NCI-H748 treated with DMSO at 0.1 percent for 48 hours (cell line): Measurements from ENCODE around the gene SEMA3E.
"Not testable (repeated sequence)": the region's sequence is repeated elsewhere in the genome, so short reads cannot be mapped to it uniquely, and the experiment has no call there.

Experiments
- DNase-seq: peaks from one replicate; lab custom pipeline; 2025; lab: John Stamatoyannopoulos, UW

Gene SEMA3E

DNA sequence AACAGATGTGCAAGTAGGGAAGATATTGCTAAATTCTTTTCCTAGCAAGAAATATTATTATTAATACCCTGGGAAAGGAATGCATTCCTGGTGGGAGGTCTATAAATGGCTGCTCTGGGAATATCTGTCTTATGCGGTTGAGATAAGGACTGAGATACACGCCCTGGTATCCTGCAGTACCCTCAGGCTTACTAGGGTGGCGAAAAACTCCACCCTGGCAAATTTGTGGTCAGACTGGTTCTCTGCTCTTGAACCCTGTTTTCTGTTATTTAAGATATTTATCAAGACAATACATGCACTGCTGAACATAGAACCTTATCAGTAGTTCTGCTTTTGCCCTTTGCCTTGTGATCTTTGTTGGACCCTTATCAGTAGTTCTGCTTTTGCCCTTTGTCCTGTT lies 96.4 kb downstream of the SEMA3E start:
- DNase-seq = not testable (repeated sequence)

DNA sequence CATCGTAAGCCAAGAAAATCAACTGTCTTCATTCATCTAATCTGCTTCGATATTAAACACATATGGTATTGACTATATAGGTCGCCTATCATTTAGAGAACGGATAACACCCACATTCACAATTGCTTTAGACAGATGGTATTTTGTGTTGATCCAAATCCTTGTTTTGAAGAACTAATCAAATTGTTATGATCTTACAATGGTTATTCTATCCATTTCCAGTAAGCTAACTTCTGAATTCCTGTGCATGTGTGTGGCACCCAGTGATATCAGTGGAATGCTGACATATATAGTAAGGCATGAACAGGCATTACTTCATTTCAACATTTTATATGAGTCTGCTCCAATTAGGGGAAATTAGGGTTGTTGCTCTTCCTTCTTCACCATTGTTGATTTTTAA lies 98.8 kb downstream of the SEMA3E start:
- no peak for DNase-seq

DNA sequence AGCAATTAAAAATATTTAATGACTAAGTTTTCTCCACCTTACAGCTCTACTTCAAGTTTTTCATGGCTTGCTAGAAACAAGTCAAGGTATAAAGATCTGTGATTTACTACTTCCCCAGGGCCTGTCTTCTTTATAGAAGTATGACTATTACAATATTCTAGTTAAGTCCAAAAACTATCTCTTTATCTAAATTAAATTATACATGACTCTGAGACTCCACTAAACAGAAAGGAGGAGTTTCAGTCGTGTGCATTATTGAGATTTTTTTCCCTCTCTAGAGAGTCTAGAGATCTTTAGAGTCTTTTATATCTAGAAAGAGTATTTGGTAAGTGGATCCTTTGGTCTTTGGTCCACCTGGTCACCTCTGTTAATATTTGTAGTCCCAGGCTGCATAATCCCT lies 100.7 kb downstream of the SEMA3E start:
- no peak for DNase-seq

DNA sequence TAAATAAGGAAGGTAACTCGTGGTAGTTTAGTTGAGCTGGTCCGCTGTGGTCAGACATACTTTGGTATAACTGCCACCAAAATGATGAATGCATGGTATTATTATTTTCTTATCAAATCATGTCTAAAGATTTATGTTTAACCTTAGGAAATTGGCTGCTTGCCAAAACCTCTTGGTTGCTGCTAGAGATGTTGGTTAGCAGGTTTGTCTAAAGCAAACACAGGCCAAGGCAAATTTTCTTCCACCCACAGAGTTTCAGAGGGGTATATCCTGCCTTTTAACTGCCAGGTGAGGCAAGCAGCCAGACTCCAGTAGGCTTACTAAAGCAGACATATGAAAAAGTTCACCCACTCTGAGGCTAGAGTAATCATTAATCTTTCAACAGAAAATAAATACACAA lies 101.4 kb downstream of the SEMA3E start:
- DNase-seq = peak; percentile 51

DNA sequence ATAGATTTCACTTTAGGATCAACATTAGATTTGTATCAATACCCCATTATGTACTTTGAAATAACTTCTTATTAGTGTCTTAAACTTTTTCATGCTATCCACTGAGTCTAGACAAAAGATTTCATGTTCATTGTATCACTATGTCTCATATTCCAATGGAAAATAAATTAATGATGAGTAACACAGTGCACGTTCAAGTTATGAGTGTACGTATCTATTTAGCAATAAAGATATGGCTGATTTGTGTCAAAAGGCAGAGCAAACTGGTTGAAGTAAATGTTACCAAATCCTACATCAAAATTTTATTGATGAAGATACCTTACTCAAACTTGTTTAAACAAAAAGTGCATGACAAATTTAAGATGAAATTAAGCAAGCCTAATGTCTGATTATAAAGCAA lies 102.4 kb downstream of the SEMA3E start:
- no peak for DNase-seq

DNA sequence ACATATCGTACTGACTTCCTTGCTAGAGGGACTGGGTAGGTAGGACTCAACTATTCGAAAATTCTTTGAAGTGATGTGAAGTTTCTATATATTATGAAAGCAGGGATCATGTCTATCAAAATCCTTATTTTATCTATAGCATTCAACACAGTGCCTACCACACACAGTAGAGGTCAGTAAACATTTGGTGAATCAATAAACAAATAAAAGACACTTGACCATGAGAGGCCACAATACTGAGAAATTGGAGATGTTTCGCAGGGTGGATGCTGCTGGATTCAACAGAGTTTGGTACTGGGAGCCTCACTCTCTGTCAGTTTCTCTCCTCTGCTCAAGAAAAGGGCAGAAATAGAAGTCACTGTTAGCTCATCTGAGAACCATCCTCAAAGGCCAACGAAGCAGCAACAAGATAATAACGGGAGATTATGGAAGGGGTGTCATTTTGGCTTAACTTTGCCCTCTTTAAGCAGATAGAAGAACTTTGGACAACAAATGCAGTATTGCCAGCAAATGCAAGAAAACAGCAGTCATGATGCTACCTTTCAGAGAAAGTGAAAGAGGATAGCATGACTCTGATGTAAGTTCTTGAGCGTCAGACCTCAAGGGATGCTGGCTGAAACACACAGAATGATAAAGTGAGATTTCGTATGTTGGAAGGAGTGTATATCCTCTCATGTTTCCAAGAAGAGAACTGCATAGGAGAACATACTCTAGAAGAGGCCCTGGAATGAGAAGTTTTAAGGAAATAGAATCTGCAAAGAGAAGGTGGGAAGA lies 107.6 kb downstream of the SEMA3E start:
- DNase-seq = no peak

DNA sequence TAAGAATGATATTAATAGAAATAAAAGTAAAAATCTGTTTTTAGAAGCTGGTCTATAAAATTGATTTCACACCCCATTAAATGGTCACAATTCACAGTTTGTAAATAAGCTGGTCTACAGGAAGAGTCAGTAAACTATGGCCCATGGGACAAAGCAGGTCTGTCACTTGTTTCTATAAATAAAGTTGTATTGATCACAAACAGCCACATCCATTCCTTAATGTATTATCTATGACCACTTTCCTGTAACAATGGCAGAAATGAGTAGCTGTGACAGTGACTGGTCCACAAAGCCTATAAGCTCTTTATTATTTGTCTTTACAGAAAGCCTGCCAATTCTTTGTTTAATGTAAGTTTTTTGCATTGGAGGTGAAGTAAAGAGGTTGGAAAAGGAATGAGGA lies 114.5 kb downstream of the SEMA3E start:
- no peak for DNase-seq

DNA sequence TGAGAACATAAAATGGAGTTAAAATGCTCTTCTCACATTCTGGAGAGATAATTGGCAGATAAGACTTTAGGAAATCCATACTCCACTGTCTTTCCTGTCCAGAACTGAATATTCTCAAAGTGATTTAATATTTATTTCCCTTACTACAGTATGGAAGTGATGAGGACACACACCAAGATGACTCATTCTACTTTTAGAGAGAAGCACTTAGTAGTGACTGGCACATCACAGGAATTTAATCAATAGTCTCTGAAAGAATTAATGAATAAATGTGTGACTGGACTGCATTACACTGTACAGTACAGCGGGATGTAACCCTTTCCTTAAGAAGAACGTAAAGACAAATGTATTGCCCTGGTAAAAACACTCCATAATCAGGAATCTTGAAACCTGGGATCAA lies 116.7 kb downstream of the SEMA3E start:
- no peak for DNase-seq

DNA sequence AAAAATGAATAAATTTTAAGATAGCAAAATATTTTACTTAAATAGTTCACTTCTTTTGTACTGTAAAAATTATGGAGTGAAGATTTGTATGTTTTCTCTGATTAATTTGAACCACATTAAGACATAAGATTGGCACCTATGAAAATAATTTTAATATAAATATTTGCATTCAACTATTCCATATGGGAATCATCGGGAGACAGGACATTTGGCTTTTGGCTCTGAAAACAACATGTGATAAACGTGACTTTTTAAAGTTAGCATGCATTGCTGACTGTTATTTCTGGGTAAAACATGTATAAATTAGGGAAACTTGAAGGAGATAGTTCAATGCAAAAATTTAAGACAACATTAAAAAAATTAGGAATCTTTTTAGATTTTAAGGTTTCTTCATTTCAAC lies 117.2 kb downstream of the SEMA3E start:
- no peak for DNase-seq

DNA sequence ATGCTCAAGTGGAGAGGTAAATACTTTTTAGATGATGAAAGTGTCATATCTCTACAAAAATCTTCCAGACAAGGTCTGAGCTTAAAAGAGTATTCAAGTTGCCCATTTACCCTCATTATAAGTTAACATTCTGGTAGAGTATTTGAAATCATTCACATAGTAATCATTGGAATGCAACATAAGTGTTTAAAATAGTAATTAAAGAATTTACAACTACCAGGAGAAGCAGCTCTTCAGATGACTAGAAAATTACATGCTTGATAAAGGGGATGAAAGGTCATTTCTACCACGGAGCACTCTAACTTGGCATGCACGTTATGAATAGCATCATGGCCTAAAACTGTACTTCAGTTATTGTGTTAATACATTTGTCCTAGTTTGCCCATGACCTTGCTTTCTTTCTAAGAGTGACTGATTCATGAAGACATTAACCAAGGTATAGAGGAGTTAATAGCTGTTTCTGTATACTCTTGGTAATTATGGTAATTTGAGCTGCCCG lies 120.0 kb downstream of the SEMA3E start:
- DNase-seq = no peak

DNA sequence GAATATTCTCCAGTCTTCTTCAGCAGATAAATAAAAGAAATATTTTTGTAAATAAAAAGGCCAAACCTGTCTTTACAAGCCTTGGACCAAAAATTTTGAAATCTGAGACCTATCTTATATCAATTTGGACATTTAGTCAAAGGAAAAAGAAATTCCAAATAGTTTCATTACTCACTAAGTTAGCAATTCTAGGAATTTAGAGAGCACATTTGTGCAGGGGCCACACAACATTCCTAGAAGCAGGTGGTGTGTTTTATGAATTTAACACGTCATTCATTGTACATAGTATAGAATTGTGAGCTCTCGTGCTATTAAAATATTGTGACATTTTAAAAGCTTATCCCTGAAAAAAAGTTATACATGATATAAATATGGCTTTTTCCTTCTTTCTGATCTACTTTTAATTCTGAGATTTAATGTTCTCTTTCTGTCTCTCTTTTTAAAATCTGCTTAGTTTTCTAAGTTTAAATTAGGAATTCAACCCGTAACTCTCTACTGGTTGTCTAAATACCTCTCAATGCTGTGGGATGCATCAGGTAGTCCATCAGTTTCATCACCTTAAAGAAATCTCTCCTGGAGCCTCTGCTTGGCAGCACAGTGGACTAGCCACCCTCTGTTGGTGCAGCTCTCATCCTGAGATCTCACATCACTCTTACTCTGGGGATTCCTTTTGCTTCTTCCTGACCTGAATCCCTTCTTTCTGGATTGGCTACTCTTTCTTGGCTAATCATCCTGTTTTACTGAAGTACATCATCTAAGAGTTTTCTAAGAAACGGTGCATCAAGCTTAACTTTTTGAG lies 124.5 kb downstream of the SEMA3E start:
- no peak for DNase-seq

DNA sequence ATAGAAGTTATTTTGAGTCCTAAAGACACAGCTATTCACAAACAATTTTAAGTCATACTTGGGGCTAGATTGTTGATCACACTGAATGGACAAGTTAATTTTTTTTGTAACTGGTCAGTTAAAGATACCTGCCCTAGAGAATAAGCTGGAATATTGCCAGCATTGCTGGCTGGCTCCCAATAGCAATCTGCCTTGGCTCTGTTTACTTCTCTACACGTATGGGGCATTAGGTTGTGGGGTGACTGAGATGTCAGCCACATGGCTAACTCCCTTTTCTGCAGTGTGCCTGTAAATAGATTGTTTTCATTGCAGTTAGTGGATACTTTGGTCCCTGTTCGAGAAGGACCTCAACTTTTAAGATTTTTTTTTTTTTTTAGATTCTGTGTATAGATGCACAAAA lies 128.2 kb downstream of the SEMA3E start:
- DNase-seq = peak; percentile 22

DNA sequence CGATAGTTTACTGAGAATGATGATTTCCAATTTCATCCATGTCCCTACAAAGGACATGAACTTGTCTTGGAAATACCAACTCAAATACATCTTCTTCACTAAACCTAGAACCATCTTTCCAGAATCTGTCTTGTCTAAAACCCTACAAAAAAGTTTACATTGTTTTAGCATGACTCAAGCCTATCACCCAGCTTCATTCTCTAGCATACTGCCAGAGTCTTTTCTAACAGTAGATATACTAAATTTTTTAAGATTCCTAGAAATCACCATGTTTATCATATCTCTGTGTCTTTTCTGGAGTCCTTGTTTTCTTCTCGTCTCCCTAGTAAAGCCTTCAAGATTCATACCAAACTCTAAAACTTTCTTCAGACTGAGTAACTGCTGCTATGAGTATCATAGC lies 129.7 kb downstream of the SEMA3E start:
- DNase-seq = no peak

DNA sequence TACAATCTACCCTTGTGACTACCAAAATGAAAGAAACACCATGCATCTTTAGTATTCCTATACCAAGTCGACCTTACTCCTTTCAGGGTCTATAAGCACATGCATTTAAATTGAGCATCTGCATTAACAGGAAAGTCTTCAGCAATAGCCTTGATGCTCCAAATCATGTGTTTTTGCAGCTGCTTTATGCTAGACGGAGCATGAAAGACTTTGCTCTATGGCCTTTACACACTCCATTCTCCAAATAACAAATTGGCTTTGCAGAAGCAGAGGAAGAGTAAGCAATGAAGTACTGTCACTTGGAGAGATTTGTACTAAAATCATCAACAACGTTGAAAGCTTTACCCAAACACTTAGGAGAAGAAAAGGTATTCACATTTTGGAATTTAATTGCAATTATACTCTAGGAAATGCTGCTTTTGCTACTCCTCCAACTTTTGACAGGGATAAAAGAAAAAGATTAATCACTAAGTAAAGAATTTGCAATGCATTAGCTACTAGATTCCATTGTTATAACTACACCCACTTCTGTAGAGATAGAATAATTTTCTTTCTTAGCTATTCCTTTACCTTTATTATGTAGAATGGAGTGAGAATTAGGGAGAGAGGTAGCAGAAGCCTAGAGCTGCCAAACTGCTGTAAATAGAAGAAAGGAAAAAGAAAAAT lies 131.8 kb downstream of the SEMA3E start:
- no peak for DNase-seq

DNA sequence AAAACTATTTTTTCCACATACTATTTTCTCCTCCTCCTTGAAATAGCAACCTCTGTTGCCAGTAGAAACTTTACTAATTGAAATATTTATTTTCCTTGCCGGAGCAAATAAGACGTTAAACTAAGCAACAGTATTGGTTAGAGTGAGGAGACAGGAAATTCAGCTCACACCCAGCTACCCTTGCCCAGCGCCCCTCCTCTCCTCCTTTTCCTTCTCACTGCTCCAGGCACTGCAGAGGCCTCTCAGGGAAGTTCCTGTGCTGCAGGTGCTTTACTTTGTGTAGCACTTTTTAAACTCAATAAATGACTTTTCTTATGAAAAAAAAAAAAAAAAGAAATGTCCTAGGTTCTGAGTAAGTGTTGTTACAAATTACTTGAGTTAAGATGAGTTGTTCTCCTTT lies 134.0 kb downstream of the SEMA3E start:
- DNase-seq = no peak

DNA sequence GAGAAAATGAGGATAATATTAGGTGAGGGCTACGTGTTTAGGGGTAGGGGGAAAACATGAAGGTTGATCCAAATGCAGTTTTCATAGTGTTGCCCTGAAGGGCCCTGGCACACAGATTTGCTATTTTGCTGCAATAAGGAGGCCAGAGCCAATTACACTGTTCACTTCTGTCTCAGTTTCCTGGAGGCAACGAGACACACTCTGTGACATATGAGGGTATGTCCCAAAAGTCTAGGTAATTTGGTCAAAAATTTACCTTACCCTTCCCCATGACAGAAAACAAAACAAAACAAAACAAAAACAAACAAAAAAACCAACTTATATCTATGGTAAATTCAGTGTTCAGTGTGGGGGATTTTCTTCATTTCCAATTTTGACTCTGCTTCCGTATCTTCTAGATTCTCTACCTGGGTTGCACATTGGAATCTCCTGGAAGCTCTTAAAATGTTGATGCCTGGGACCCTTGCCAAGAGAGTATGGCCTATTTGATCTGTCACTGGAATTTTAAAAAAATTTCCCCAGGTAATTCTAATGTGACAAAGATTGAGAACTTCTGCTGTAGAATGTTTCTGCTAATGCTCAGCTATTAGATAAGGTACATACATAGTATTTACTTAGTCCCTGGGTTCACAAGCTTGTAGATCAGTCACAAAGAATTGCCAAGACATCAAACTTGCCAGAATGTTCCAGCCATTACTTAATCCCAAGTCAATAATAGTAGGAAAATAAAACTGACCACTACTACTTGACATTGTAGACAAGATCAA lies 139.5 kb downstream of the SEMA3E start:
- DNase-seq = no peak

DNA sequence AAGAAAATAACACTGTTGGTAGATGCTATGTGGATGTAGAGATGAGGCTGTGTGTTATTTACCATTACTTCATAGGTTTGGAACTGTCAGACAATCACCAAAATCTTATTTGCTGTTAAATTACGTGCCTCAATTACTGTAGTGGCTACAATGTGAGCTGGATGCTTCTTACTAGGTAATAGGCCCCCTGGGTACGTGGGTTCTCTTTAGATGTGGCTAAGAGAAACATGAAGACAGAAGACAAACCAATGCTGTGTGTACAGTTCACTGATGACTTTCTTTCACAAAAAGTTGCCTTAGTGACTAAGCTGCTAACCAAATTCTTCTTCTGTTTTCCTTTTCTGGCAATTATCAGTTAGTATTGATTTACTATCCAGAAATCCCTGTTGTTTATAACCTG lies 144.6 kb downstream of the SEMA3E start:
- no peak for DNase-seq

DNA sequence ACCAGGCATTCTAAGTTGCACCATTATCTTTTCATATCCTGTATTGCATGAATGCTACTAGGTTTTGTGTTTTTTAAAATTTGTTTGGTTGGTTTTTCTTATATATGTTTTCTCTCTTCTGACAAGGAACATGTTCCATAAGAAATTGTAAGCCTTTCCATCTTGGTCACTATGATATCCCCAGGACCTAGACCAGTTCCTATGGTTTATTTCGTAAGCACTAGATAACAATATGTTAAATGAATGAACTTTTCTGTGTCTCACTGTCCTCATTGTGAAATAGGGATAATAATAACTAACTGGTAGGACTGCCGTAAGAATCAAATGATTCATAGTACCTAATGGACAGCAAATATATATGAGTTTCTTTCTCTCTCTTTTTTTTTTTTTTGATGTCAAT lies 146.3 kb downstream of the SEMA3E start:
- no peak for DNase-seq

DNA sequence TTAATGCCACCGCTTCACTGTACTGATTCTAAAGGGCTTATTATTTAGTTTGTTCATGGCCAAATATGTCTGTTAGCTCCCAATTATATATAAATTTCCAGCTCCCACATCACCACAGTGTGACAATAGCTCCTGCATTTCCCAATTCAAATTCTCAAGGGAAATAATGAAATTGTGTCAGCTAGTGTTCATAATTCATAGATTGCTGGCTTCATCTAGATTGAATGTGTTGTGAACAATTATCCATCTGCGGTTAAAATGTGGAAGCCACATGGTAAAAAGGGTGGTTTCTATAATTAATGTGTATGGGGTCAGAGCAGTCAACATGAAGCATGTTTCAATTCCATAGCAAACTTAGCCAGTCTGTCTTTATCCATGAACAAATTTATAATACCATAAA lies 154.3 kb downstream of the SEMA3E start:
- no peak for DNase-seq

DNA sequence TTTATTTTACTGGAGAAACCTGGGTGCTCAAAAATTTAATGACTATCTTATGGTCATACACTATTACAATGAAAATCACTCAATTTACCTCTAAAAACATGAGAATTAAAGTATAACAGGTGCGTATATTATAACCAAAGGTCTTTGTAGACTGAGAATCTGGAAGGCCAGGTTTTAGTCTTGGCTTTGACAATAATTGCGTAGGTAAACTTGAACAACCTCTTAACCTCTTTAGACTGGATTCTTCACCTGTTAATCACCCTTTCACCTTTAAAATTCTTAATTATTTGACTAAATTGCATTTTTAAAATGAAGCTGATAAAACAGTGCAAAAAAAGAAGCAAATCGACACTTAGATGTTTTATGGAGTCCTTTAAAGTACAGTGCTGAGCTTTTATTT lies 156.1 kb downstream of the SEMA3E start:
- DNase-seq = no peak

DNA sequence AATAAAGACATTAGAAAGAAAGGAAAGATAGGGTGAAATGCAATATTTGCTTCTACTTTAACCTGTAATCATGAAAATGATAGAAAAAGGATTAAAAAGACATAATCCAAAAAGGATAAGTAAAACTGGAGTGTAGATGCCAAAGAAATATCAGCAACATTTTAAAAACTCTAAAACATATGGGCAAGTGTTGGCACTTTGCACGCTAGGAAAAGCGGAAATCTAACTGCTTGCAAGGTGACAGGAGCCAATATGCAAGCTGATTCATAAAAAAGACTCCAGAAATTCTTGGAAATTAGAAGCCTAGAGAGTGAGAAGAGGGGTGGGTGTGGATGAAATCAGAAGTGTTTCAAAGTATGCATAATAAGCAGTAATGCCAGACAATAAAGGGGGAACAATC lies 161.1 kb downstream of the SEMA3E start:
- DNase-seq = no peak

DNA sequence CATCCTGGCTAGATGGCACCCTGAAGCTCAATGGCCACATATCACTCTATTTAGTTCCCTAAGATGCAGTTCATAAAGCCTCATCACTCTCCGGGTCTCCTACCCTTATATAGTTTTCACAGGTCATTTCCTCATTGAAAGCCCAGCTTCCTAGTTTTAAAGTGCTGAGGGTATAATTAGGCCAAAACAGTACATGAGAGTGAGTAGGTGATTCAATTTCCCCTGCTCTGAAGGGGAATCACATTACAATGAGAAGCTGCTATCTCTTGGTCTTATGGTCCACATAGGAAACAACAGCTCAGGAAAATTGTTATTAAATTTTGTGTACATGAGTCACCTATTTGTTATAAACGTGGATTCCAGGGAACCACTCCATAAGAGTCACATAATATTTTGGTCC lies 162.0 kb downstream of the SEMA3E start:
- DNase-seq = no peak
